Esophagus muscularis mucosa (tissue), 4 donors: ENCODE data around the gene IL21R. TPM values are rescaled to one million over a fixed set of nuclear protein-coding genes. Genes with fewer than 3 reads are reported as not detected.

Source experiments
- DNase-seq: peaks from one replicate; pipeline ENCODE4 v3.0.0-alpha.2; 2017; ENCODE audit errors: extremely low spot score
- H3K27ac ChIP-seq, 4 donors: fragments of 200-600 bp; sonication (generic); replicated peaks in 1 of 4; 1 replicate in 3 of 4; 2 replicates in 1 of 4; pipeline ENCODE4 v1.5.1; 2016 to 2019; ENCODE audit warnings: mild to moderate bottlenecking in 1 of 4
- H3K27me3 ChIP-seq, 4 donors: fragments of 200-600 bp; sonication (generic); one replicate each; pipeline versions ENCODE4 v1.5.1 to v1.6.0; 2016 to 2019
- H3K36me3 ChIP-seq, 4 donors: fragments of 200-600 bp; sonication (generic); one replicate each; pipeline ENCODE4 v1.5.1; 2016 to 2019
- H3K4me1 ChIP-seq, 4 donors: fragments of 200-600 bp; sonication (generic); one replicate each; pipeline ENCODE4 v1.5.1; 2016 to 2019
- H3K4me3 ChIP-seq, 4 donors: fragments of 200-600 bp; sonication (generic); 1 replicate in 2 of 4; 2 replicates in 2 of 4; pipeline ENCODE4 v1.5.1; 2016 to 2019; ENCODE audit warnings: mild to moderate bottlenecking in 4 of 4, moderate library complexity in 1 of 4
- H3K9me3 ChIP-seq, 4 donors: fragments of 200-600 bp; sonication (generic); 1 replicate in 3 of 4; 2 replicates in 1 of 4; pipeline ENCODE4 v1.5.1; 2016 to 2019
- EP300 ChIP-seq: sonication (generic); formaldehyde crosslinking; IDR thresholded peaks from one replicate; pipeline ENCODE4 v1.6.1; 2017; ENCODE audit warnings: antibody characterized with exemption
- POLR2A ChIP-seq: fragments of 450-650 bp; IDR thresholded peaks from one replicate; pipeline ENCODE4 v1.6.1; 2017; ENCODE audit warnings: antibody characterized with exemption, moderate library complexity, mild to moderate bottlenecking, low read depth
- POLR2AphosphoS5 ChIP-seq, 2 donors: sonication (generic); formaldehyde crosslinking; IDR thresholded peaks; one replicate each; pipeline ENCODE4 v1.6.1; 2017; ENCODE audit warnings: antibody characterized with exemption in 2 of 2
- WGBS: methylation state at CpG from one replicate; pipeline ENCODE4 v1.1.5; 2018; 5-methylcytosine and 5-hydroxymethylcytosine counted together
- intact Hi-C: fragments of 100-400 bp; cut with DNase I; formaldehyde crosslinking; loops from one replicate; pipeline ENCODE4 v1.15.1; 2023
- total RNA-seq, 4 donors: library from RNA; depleted of rRNA; stranded (reverse); fragments of >200 nt; gene quantifications; one replicate each; pipeline versions ENCODE4 v1.1.0 to v1.2.1, GENCODE V29; 2016
- TF ChIP-seq, protein P1 (sequence below), 3 experiments: fragments of 200-600 bp in 2 of 3; fragments of 450-650 bp in 1 of 3; sonication (generic) in 2 of 3; IDR thresholded peaks; one replicate each; pipeline ENCODE4 v1.5.1; 2017 to 2019; ENCODE audit warnings: antibody characterized with exemption in 3 of 3, mild to moderate bottlenecking in 2 of 3, moderate library complexity in 1 of 3

Gene IL21R
- total RNA-seq, 4 donors from 2014 or later: under 0.01 to 0.50 (median 0.17) TPM; not detected in 1

DNA sequence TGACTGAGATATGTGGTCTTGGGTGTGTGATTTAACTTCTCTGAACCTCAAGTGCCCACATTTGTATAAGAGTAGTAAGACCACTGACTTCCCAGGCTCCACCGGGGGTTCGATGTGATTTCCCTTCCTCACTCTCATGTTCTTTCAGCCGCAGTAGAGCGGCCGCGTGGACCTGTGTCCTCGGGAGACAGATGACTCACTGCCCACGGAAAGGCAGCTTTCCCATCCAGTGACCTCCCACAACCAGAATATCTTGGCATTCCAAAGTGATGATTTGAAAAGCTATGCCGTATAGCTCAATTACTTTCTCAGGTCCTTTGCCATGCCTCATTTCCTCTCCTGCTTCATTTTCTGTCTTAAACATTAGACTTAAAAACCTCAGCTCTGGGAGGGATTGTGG, 73.6 kb downstream of the IL21R start:
- H3K9me3 ChIP-seq: no peaks in the 10 kb centered on the region
- peaks cover 59 to 100% (median 95%) of the 10 kb centered on the region in 4 donors for H3K36me3 ChIP-seq
- no peak overlapping the region for H3K4me3 ChIP-seq
- peaks cover 0 to 11% (median 5%) of the 10 kb centered on the region in 4 donors for H3K4me1 ChIP-seq
- TF ChIP-seq, protein P1, sequence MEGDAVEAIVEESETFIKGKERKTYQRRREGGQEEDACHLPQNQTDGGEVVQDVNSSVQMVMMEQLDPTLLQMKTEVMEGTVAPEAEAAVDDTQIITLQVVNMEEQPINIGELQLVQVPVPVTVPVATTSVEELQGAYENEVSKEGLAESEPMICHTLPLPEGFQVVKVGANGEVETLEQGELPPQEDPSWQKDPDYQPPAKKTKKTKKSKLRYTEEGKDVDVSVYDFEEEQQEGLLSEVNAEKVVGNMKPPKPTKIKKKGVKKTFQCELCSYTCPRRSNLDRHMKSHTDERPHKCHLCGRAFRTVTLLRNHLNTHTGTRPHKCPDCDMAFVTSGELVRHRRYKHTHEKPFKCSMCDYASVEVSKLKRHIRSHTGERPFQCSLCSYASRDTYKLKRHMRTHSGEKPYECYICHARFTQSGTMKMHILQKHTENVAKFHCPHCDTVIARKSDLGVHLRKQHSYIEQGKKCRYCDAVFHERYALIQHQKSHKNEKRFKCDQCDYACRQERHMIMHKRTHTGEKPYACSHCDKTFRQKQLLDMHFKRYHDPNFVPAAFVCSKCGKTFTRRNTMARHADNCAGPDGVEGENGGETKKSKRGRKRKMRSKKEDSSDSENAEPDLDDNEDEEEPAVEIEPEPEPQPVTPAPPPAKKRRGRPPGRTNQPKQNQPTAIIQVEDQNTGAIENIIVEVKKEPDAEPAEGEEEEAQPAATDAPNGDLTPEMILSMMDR (IDR thresholded peaks at IDR 0.05): no peak
- TF ChIP-seq POLR2AphosphoS5 (IDR thresholded peaks at IDR 0.05) (no peak), POLR2A (no peak)
- H3K27ac ChIP-seq: no peak overlapping the region
- DNase-seq: no peak
- intact Hi-C loops: no loop called here
- no peaks in the 10 kb centered on the region for H3K27me3 ChIP-seq
- 80% methylated on average over 9 of the region's 9 CpGs for WGBS

DNA sequence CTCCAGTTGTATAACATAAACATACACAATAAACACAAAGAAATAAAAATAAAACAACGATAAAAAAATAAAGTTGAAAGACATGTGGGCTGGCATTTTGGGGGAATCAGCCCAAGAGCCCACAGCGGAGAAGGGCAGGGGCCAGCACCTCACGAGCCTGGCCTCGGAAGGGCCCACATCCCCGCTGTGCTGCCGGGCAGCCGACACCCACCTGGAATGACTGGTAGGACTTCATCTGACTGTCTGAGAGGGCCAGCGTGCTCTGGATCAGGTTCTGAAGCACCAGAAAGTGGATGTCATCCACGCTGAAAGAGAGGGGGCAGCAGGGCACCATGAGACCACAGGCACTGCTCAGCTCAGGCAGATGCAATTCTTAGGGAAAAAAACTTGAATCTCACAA, 74.3 kb downstream of the IL21R start:
- H3K4me1 ChIP-seq: peaks cover 0 to 4% (median 2%) of the 10 kb centered on the region in 4 donors
- H3K27ac ChIP-seq: no peak overlapping the region
- H3K36me3 ChIP-seq: peaks cover 59 to 100% (median 95%) of the 10 kb centered on the region in 4 donors
- intact Hi-C loops: no loop called here
- H3K27me3 ChIP-seq: no peaks in the 10 kb centered on the region
- no peak for DNase-seq
- H3K9me3 ChIP-seq: no peaks in the 10 kb centered on the region
- 88% methylated on average over 9 of the region's 9 CpGs for WGBS
- TF ChIP-seq EP300 (no peak), POLR2AphosphoS5 (IDR thresholded peaks at IDR 0.05) (no peak), POLR2A (no peak)
- TF ChIP-seq, protein P1 (IDR thresholded peaks at IDR 0.05): no peak
- H3K4me3 ChIP-seq: no peak overlapping the region

DNA sequence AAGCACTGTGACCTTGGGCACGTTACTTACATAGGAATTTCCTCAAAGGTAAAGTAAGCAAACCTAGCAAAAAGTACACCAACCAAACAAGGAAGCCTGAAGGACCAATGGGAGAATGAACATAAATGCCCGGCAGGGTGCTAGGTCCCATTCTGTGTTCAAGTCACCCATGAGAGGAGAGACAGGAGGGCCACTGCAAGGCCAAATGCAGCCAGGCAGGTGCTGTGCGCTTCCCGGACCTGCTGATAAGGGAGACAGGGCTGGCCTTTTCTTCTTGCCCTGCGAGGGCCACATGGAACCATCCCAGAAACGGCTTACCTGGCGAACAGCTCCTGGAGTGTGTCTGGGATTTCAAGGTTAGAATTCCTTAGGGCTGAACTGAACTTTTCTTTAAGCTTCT, 78.8 kb downstream of the IL21R start:
- no peak overlapping the region for H3K4me3 ChIP-seq
- intact Hi-C loops: no loop called here
- 95% methylated on average over 7 of the region's 7 CpGs for WGBS
- H3K27me3 ChIP-seq: no peaks in the 10 kb centered on the region
- H3K4me1 ChIP-seq: no peaks in the 10 kb centered on the region
- no peak for TF ChIP-seq POLR2A
- no peak for TF ChIP-seq EP300
- TF ChIP-seq, protein P1 (IDR thresholded peaks at IDR 0.05): no peak
- TF ChIP-seq POLR2AphosphoS5 (IDR thresholded peaks at IDR 0.05): no peak
- H3K27ac ChIP-seq: no peak overlapping the region
- H3K36me3 ChIP-seq: peaks cover 80 to 100% (median 95%) of the 10 kb centered on the region in 4 donors
- no peak for DNase-seq
- no peaks in the 10 kb centered on the region for H3K9me3 ChIP-seq

DNA sequence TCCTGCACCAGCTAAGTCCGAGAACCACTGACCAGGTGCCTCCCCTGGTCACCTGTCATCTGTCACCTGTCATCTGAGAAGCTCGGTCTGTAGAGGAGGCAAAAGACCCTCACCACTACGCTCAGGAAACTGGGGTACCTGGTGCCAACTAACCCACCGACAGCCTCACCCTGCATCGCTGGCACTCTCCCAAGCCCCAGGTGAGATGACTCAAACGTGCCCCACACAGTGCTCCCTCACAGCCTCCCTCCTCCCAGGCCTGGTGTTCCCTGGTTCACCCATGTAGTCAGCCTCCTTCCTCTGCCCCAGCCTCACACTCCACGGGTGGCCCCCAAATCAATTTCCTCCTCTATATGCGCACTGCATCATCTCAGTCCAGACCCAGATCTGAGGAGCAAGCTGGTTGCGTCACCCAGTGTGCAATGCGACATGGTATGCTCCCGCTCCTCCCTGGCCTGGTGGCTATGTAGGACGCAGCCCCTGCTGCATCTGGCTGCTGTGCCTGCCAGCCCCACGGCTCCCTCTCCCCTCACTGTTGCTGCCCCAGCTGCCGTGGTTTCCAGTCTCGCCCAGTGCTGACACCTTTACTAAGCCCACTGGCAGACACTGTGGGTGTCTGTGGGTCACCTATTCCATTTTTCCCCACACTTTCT, 79.4 kb downstream of the IL21R start:
- no peak for DNase-seq
- no peak overlapping the region for H3K27ac ChIP-seq
- H3K36me3 ChIP-seq: peaks cover 81 to 100% (median 95%) of the 10 kb centered on the region in 4 donors
- no peaks in the 10 kb centered on the region for H3K4me1 ChIP-seq
- 92% methylated on average over 15 of the region's 15 CpGs for WGBS
- H3K27me3 ChIP-seq: no peaks in the 10 kb centered on the region
- intact Hi-C loops: no loop called here
- no peak overlapping the region for H3K4me3 ChIP-seq
- H3K9me3 ChIP-seq: no peaks in the 10 kb centered on the region
- no peak for TF ChIP-seq EP300
- TF ChIP-seq, protein P1 (IDR thresholded peaks at IDR 0.05): no peak
- no peak for TF ChIP-seq POLR2AphosphoS5 (IDR thresholded peaks at IDR 0.05)
- TF ChIP-seq POLR2A: no peak
